Activated CD8-positive, alpha-beta memory T cell treated with anti-CD3 and anti-CD28 coated beads, Interleukin-2, amount 10 ng/mL, durations not matched to agents 7 days and 5 days (primary cell): ENCODE measurements around the gene AFG1L. TPM values are rescaled to one million over a fixed set of nuclear protein-coding genes. Genes with fewer than 3 reads are reported as not detected.

Experiments used
- ATAC-seq: fragments of 150-1000 bp; cut with Tn5 transposase; one replicate; pipeline ENCODE4 v1.10.0; 2021; ENCODE audit warnings: moderate library complexity
- CTCF ChIA-PET: fragments of 350-600 bp; sonication (Branson Sonifier 250); formaldehyde crosslinking; loops from one replicate; lab custom pipeline; 2021; ENCODE audit warnings: antibody characterized with exemption; lab: Charles Lee
- DNase-seq: peaks from one replicate; pipeline ENCODE4 v3.0.0-alpha.2; 2020
- H3K27ac Mint-ChIP-seq: one replicate; pipeline ENCODE4 v1.8.0; 2021; ENCODE audit warnings: mild to moderate bottlenecking, mixed read lengths
- H3K27me3 Mint-ChIP-seq: one replicate; pipeline ENCODE4 v1.8.0; 2021; ENCODE audit warnings: mixed read lengths
- H3K36me3 Mint-ChIP-seq: one replicate; pipeline ENCODE4 v1.8.0; 2021; ENCODE audit warnings: mild to moderate bottlenecking, mixed read lengths
- H3K4me1 Mint-ChIP-seq: one replicate; pipeline ENCODE4 v1.8.0; 2021; ENCODE audit warnings: mixed read lengths
- H3K4me3 Mint-ChIP-seq: one replicate; pipeline ENCODE4 v1.8.0; 2021; ENCODE audit warnings: mild to moderate bottlenecking, moderate library complexity, mixed read lengths
- H3K9me3 Mint-ChIP-seq: one replicate; pipeline ENCODE4 v1.8.0; 2022; ENCODE audit warnings: low read depth, mixed read lengths
- total RNA-seq, 2 experiments: library from RNA; stranded (reverse); gene quantifications; one replicate each; pipeline ENCODE4 v1.2.3, GENCODE V29; 2021

AFG1L gene
- total RNA-seq, 2 experiments from 2014 or later, result 3.9 to 8.9 TPM

GRCh38 chr6:108568551-108569305, 273.9 kb downstream of the AFG1L start:
- peaks cover 35% of the 10 kb centered on the region for H3K36me3 Mint-ChIP-seq
- peaks cover 45% of the 10 kb centered on the region for H3K4me1 Mint-ChIP-seq
- no peak overlapping the region for H3K4me3 Mint-ChIP-seq
- ATAC-seq (no peak), DNase-seq (no peak)
- no peak overlapping the region for H3K27ac Mint-ChIP-seq
- H3K9me3 Mint-ChIP-seq, result no peaks in the 10 kb centered on the region
- CTCF ChIA-PET, result interaction anchor here (1.2 kb wide), 1 partner anchor 267 kb away, joined by 4 read pairs; no protein-coding TSS in a partner anchor
- H3K27me3 Mint-ChIP-seq, result no peaks in the 10 kb centered on the region

- Mint-ChIP-seq H3K9me3 (no peaks in the 10 kb centered on the region), H3K4me3 (no peak overlapping the region), H3K4me1 (peaks cover 37% of the 10 kb centered on the region), H3K36me3 (peaks cover 37% of the 10 kb centered on the region), H3K27me3 (no peaks in the 10 kb centered on the region), H3K27ac (no peak overlapping the region)
- DNase-seq, result no peak
- no peak for ATAC-seq
- CTCF ChIA-PET, result interaction anchor here (1.7 kb wide), 1 partner anchor 10 kb away, joined by 3 read pairs; no protein-coding TSS in a partner anchor
These were observed 275.7 kb downstream of the AFG1L start for GRCh38 chr6:108570517-108570916.

- Mint-ChIP-seq H3K27me3 (no peaks in the 10 kb centered on the region), H3K27ac (no peak overlapping the region), H3K4me1 (peaks cover 23% of the 10 kb centered on the region), H3K9me3 (no peaks in the 10 kb centered on the region), H3K36me3 (peaks cover 25% of the 10 kb centered on the region), H3K4me3 (no peak overlapping the region)
- ATAC-seq (no peak), DNase-seq (no peak)
- CTCF ChIA-PET, result no interaction called here
These were observed 279.7 kb downstream of the AFG1L start for GRCh38 chr6:108574457-108575141.

Other genes starting within 250 kb of the AFG1L start
- gene OSTM1, start 220.3 kb upstream of the AFG1L start, total RNA-seq, result 10 to 100 TPM; 22.2 to 30.5 TPM
- gene NR2E1, start 129.0 kb upstream of the AFG1L start, total RNA-seq, result not detected
- 10 to 100 TPM; 67.9 to 68.8 TPM for gene SNX3, start 34.0 kb upstream of the AFG1L start, total RNA-seq